Hepatocyte (in vitro differentiated cells): ENCODE data around the gene GPR132. TPM values are rescaled to one million over a fixed set of nuclear protein-coding genes. Genes with fewer than 3 reads are reported as not detected.

Experiments
- DNase-seq: peaks from one replicate; pipeline ENCODE4 v3.0.0-alpha.2; 2016; ENCODE audit warnings: low spot score
- H2AFZ ChIP-seq: fragments of 200-600 bp; sonication (generic); 2 replicates; pipeline ENCODE4 v1.6.0; 2016; ENCODE audit warnings: antibody characterized with exemption, mild to moderate bottlenecking
- H3K27ac ChIP-seq: fragments of 200-600 bp; sonication (generic); 2 replicates; pipeline ENCODE4 v1.5.1; 2016; ENCODE audit warnings: mild to moderate bottlenecking
- H3K27me3 ChIP-seq: fragments of 200-600 bp; sonication (generic); 2 replicates; pipeline ENCODE4 v1.6.1; 2016
- H3K36me3 ChIP-seq: fragments of 200-600 bp; sonication (generic); replicated peaks from 2 replicates; pipeline ENCODE4 v1.5.1; 2016; ENCODE audit warnings: low read depth; ENCODE audit not compliant: insufficient read depth
- H3K4me1 ChIP-seq: fragments of 200-600 bp; sonication (generic); 2 replicates; pipeline ENCODE4 v1.5.1; 2016; ENCODE audit warnings: mild to moderate bottlenecking, moderate library complexity; ENCODE audit not compliant: insufficient read depth
- H3K4me2 ChIP-seq: fragments of 200-600 bp; sonication (generic); 2 replicates; pipeline ENCODE4 v1.6.0; 2016
- H3K4me3 ChIP-seq: fragments of 200-600 bp; sonication (generic); 2 replicates; pipeline ENCODE4 v1.5.1; 2016; ENCODE audit warnings: mild to moderate bottlenecking
- H3K79me2 ChIP-seq: fragments of 200-600 bp; sonication (generic); 2 replicates; pipeline ENCODE4 v1.6.0; 2017; ENCODE audit warnings: mild to moderate bottlenecking
- H3K9me2 ChIP-seq: fragments of 200-600 bp; sonication (generic); replicated peaks from 2 replicates; pipeline ENCODE4 v1.6.0; 2017; ENCODE audit warnings: mild to moderate bottlenecking; ENCODE audit not compliant: insufficient read depth
- H3K9me3 ChIP-seq: fragments of 200-600 bp; sonication (generic); 2 replicates; pipeline ENCODE4 v1.5.1; 2016; ENCODE audit warnings: low read depth, mild to moderate bottlenecking
- H4K20me1 ChIP-seq: fragments of 200-600 bp; sonication (generic); 2 replicates; pipeline ENCODE4 v1.6.0; 2016; ENCODE audit warnings: mild to moderate bottlenecking; ENCODE audit not compliant: insufficient read depth, poor library complexity, severe bottlenecking
- EZH2 ChIP-seq: fragments of 200-600 bp; sonication (generic); IDR thresholded peaks from 2 replicates; pipeline ENCODE4 v1.6.1; 2016; ENCODE audit warnings: antibody characterized with exemption, mild to moderate bottlenecking, borderline replicate concordance
- EZH2phosphoT487 ChIP-seq: fragments of 200-600 bp; sonication (generic); IDR thresholded peaks from one replicate; pipeline ENCODE4 v1.6.1; 2018; ENCODE audit warnings: antibody characterized with exemption, mild to moderate bottlenecking, low read depth, moderate library complexity; ENCODE audit not compliant: unreplicated experiment, severe bottlenecking
- WGBS: methylation state at CpG from one replicate; pipeline ENCODE4 v1.1.6; 2016; ENCODE audit warnings: low lambda C conversion rate; ENCODE audit errors: missing lambda C conversion rate; 5-methylcytosine and 5-hydroxymethylcytosine counted together
- polyA plus RNA-seq: library from polyadenylated mRNA; unstranded; fragments of >200 nt; fragmentation: Nextera tagmentation; extraction: Ambion mirVana; gene quantifications from 2 replicates; pipeline ENCODE4 v1.2.1, GENCODE V29; 2016
- total RNA-seq: library from RNA; depleted of rRNA; stranded (reverse); fragments of >200 nt; gene quantifications from 2 replicates; pipeline ENCODE4 v1.2.3, GENCODE V29; 2014
- TF ChIP-seq, protein P1 (sequence below): fragments of 200-600 bp; sonication (generic); IDR thresholded peaks from 2 replicates; pipeline ENCODE4 v1.5.1; 2016; ENCODE audit warnings: antibody characterized with exemption, mild to moderate bottlenecking; ENCODE audit not compliant: poor library complexity

The GPR132 gene
- total and polyA plus RNA-seq, 2 experiments from 2014 or later, result 0.41 to 0.83 TPM

DNA sequence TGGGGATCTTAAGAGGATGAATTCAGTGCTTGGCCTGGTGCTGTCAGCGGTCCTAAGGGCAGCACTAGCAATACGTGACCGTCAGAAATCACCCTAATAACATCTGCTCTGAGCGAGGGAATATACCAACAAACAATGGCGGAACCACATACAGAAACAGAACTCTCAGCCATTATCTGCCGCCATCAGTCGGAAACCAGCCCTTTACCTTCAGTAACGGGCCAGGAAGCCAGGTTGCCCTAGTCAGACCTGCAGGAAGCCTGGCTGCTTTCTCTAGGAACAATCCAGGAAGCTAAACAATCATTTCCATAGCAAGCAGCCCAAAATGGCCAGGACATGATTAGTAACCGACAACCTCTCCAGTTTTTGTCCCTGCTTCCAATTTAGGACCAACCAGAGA, 50.0 kb downstream of the GPR132 start:
- peaks cover 16% of the 10 kb centered on the region for H3K4me1 ChIP-seq
- no peaks in the 10 kb centered on the region for H3K9me2 ChIP-seq
- no peaks in the 10 kb centered on the region for H3K27me3 ChIP-seq
- no peaks in the 10 kb centered on the region for H3K36me3 ChIP-seq
- 80% methylated on average over 9 of the region's 9 CpGs for WGBS
- H4K20me1 ChIP-seq, result peaks cover 15% of the 10 kb centered on the region
- no peak overlapping the region for H2AFZ ChIP-seq
- DNase-seq, result no peak
- no peaks in the 10 kb centered on the region for H3K9me3 ChIP-seq
- H3K27ac ChIP-seq, result no peak overlapping the region
- TF ChIP-seq EZH2phosphoT487 (no peak), EZH2 (no peak)
- TF ChIP-seq, protein P1, sequence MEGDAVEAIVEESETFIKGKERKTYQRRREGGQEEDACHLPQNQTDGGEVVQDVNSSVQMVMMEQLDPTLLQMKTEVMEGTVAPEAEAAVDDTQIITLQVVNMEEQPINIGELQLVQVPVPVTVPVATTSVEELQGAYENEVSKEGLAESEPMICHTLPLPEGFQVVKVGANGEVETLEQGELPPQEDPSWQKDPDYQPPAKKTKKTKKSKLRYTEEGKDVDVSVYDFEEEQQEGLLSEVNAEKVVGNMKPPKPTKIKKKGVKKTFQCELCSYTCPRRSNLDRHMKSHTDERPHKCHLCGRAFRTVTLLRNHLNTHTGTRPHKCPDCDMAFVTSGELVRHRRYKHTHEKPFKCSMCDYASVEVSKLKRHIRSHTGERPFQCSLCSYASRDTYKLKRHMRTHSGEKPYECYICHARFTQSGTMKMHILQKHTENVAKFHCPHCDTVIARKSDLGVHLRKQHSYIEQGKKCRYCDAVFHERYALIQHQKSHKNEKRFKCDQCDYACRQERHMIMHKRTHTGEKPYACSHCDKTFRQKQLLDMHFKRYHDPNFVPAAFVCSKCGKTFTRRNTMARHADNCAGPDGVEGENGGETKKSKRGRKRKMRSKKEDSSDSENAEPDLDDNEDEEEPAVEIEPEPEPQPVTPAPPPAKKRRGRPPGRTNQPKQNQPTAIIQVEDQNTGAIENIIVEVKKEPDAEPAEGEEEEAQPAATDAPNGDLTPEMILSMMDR, result no peak
- H3K79me2 ChIP-seq, result peaks cover 100% of the 10 kb centered on the region
- no peak overlapping the region for H3K4me3 ChIP-seq
- H3K4me2 ChIP-seq, result no peak overlapping the region

DNA sequence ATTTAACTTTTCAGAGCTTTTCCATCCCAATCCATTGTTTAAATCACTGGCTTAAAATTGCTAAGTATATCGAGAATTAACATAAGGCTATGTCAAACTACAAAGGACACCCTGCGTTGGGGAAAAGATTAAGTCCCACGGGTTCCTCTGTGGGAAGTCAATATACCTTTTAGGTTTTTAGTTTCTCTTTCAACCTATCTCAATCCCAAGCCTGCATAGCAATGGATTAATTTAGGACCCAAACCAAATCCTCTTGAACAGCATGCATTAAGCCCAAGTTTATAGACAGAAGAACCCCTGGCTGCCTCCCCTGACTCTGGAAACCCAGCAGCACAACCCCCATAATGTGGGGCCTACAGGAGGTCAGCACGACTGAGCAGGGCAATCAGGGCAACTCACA, 50.6 kb downstream of the GPR132 start:
- H3K4me3 ChIP-seq, result no peak overlapping the region
- no peak overlapping the region for H3K4me2 ChIP-seq
- peaks cover 16% of the 10 kb centered on the region for H3K4me1 ChIP-seq
- WGBS, result 74% methylated on average over 4 of the region's 4 CpGs
- H3K27ac ChIP-seq, result no peak overlapping the region
- H3K36me3 ChIP-seq, result no peaks in the 10 kb centered on the region
- no peak for TF ChIP-seq EZH2phosphoT487
- H3K9me2 ChIP-seq, result no peaks in the 10 kb centered on the region
- no peak for DNase-seq
- H4K20me1 ChIP-seq, result peaks cover 15% of the 10 kb centered on the region
- H2AFZ ChIP-seq, result no peak overlapping the region
- no peaks in the 10 kb centered on the region for H3K27me3 ChIP-seq
- peaks cover 100% of the 10 kb centered on the region for H3K79me2 ChIP-seq
- H3K9me3 ChIP-seq, result no peaks in the 10 kb centered on the region

DNA sequence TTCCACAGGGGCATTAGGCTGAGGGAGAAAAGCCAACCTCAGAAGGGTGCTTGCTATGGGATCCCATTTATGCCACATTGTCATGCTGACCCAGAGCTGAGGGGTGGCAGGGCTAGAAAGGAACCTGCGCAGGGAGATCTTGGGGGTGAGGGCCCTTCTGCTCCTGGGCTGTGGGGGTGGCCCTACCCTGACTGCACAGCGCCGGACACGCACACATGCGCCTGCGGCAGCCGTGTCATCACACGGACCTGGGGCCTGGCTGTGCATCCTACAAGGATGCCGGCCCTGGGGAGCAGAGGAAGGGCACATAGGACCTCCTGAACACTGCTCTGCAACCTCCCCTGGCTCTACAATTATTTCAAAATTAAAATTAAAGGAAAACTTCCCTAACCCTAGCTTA, 51.2 kb downstream of the GPR132 start:
- no peak overlapping the region for H3K4me3 ChIP-seq
- no peaks in the 10 kb centered on the region for H3K27me3 ChIP-seq
- TF ChIP-seq, protein P1, result no peak
- TF ChIP-seq EZH2phosphoT487 (no peak), EZH2 (no peak)
- H3K9me2 ChIP-seq, result no peaks in the 10 kb centered on the region
- H3K36me3 ChIP-seq, result no peaks in the 10 kb centered on the region
- DNase-seq, result no peak
- peaks cover 100% of the 10 kb centered on the region for H3K79me2 ChIP-seq
- H3K27ac ChIP-seq, result no peak overlapping the region
- no peak overlapping the region for H3K4me2 ChIP-seq
- H3K4me1 ChIP-seq, result peaks cover 12% of the 10 kb centered on the region
- peaks cover 10% of the 10 kb centered on the region for H4K20me1 ChIP-seq
- H3K9me3 ChIP-seq, result no peaks in the 10 kb centered on the region
- no peak overlapping the region for H2AFZ ChIP-seq
- WGBS, result 90% methylated on average over 9 of the region's 9 CpGs

DNA sequence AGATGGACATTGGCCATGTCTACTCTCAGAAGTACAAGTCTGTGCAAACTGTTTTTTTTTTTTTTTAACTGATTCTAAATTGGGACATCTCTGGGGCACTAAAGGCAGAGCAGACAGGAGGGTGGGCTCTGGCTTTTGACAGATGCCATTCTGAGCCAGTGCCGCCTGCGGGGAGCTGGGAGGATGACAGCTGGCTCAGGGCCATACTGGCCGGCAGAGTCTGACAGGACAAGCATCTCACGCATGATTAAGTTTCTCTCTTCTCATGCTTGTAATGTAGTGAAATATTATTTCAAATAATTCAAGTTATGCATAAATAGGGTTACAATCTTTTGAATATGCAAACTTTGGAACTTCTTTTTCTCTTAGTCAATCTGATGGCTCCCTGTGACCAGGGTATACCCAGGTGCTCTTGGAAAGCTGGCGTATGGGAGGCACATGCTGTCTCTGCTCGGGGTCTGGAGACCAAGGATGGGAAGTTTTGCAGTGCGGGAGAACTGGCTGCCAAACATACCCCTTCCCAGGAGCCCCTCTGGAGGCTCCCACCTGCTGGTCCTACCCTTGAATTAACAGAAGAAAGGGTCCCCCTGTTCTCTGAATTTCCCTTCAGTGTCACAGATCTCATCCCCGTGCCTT, 52.0 kb downstream of the GPR132 start:
- Histone ChIP-seq H3K27me3 (no peaks in the 10 kb centered on the region), H3K79me2 (peaks cover 92% of the 10 kb centered on the region), H3K9me2 (no peaks in the 10 kb centered on the region), H2AFZ (no peak overlapping the region), H3K4me3 (no peak overlapping the region), H3K9me3 (no peaks in the 10 kb centered on the region), H4K20me1 (peaks cover 6% of the 10 kb centered on the region), H3K4me1 (peaks cover 5% of the 10 kb centered on the region), H3K27ac (no peak overlapping the region), H3K36me3 (no peaks in the 10 kb centered on the region), H3K4me2 (no peak overlapping the region)
- 68% methylated on average over 8 of the region's 8 CpGs for WGBS
- no peak for DNase-seq
- TF ChIP-seq, protein P1, result no peak
- TF ChIP-seq EZH2phosphoT487, result no peak
- no peak for TF ChIP-seq EZH2
